Measurements from ENCODE around the gene TPBGL. TPM values are rescaled to one million over a fixed set of nuclear protein-coding genes. Genes with fewer than 3 reads are reported as not detected.
"Not testable (repeated sequence)": the region's sequence is repeated elsewhere in the genome, so short reads cannot be mapped to it uniquely, and the experiment has no call there.

Gene TPBGL
- total RNA-seq, 2 donors from 2014 or later: 0.07 to 0.14 TPM

DNA sequence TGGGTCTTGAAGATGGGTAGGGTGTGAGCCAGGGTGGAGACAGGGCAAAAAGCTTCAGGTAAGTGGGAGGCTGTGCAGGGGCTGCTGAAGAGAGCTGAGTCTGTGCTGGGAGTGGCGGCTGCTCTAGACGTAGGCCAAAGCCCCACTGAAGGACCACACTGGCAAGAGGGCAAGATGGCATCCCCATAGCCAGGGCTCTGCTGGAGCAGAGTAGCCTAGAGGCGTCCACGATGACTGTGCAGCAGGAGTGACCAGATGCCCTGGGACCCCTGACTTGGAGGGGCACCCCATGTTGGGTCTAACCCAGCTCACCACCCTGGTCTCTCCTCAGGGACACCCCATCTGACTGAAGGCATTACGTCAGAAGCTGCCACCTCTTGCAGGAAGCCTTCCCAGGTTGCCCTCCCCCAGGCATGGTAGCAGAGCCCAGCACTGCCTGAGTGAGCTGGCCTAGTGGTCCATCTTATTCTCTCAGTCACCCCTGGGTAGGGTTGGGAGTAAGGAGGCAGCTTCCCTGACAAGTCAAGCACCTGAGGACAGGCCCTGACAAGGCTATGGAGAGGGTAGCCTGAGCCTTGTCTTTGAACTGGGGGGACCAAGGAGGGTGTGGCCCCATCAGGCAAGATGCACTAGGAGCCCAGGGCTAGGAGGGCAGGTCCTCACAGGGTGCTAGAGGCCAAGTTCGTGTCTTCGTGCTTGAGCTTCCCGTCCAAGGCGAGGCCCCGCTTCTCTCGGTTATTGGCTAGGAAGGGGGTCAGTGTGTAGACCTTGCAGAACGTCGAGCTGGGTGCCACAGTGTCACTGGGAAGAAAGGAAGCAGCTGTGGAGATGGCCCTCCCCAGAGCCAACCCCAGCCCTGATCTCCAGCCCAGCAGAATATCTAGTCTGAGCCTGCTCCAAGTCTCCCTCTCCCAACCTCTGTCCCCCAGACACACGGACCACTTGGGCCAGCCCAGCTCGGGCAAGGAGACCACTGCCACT lies 33.1 kb downstream of the TPBGL start:
- no peak overlapping the region for H3K4me3 Mint-ChIP-seq
- ATAC-seq (replicated peaks in 1 of 2) (no peak), DNase-seq (no peak)
- peaks cover 26% of the 10 kb centered on the region for H3K4me1 Mint-ChIP-seq (ENCODE audit: low read depth)
- peaks cover 0 to 3% of the 10 kb centered on the region in 2 donors for H3K36me3 Mint-ChIP-seq (ENCODE audit: insufficient read depth in 2 of 2)
- H3K27me3 Mint-ChIP-seq (ENCODE audit: low read depth): no peaks in the 10 kb centered on the region
- H3K27ac Mint-ChIP-seq: peak overlapping the region; percentile 83
- H3K9me3 Mint-ChIP-seq: no peaks in the 10 kb centered on the region

DNA sequence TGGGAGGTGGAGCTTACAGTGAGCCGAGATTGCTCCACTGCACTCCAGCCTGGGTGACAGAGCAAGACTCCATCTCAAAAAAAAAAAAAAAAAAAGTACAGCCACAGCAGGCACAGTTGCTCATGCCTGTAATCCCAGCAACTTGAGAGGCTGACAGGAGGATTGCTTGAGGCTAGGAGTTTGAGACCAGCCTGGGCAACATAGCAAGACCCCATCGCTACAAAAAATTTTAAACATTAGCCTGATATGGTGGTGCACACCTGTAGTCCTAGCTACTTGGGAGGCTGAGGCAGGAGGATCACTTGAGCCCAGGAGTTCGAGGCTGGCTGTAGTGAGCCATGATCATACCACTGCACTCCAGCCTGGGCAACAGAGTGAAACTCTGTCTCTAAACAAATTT lies 34.1 kb downstream of the TPBGL start:
- not testable (repeated sequence) for H3K27me3 Mint-ChIP-seq (ENCODE audit: low read depth); DNase-seq; H3K36me3 Mint-ChIP-seq (ENCODE audit: insufficient read depth in 2 of 2); H3K9me3 Mint-ChIP-seq; H3K4me3 Mint-ChIP-seq; ATAC-seq (replicated peaks in 1 of 2)
- Mint-ChIP-seq H3K4me1 (ENCODE audit: low read depth) (peaks cover 26% of the 10 kb centered on the region), H3K27ac (peak overlapping the region; percentile 83)

DNA sequence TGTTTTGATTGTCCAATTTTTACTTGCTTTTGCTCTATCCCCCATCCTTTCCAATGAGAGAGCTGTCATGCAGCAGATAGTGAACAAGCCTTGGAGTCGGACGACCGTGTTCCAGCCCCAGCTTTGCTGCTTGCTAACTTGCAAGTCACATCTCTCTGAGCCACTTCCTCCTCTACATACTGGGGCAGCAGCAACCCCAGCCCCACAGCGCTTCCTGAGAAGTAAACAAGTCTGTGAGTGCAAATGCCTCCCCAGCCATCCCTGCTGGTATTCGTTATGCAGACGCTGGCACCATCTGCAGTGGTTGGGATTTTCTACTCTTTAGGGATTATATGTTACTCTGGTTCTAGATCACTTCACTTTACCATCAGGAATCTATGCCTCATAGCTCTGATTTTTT lies 35.0 kb downstream of the TPBGL start:
- peak overlapping the region; percentile 97 for H3K27ac Mint-ChIP-seq
- no peaks in the 10 kb centered on the region for H3K9me3 Mint-ChIP-seq
- peak overlapping the region; percentile 74 to 80 for H3K4me3 Mint-ChIP-seq
- peaks cover 0 to 3% of the 10 kb centered on the region in 2 donors for H3K36me3 Mint-ChIP-seq (ENCODE audit: insufficient read depth in 2 of 2)
- peaks cover 34% of the 10 kb centered on the region for H3K4me1 Mint-ChIP-seq (ENCODE audit: low read depth)
- ATAC-seq (replicated peaks in 1 of 2): peak; percentile 83 to 94
- peak; percentile 55 to 72 for DNase-seq
- no peaks in the 10 kb centered on the region for H3K27me3 Mint-ChIP-seq (ENCODE audit: low read depth)

- no peaks in the 10 kb centered on the region for H3K27me3 Mint-ChIP-seq (ENCODE audit: low read depth)
- peaks cover 38% of the 10 kb centered on the region for H3K4me1 Mint-ChIP-seq (ENCODE audit: low read depth)
- no peaks in the 10 kb centered on the region for H3K9me3 Mint-ChIP-seq
- H3K4me3 Mint-ChIP-seq: no peak overlapping the region
- DNase-seq: no peak
- no peak for ATAC-seq (replicated peaks in 1 of 2)
- H3K27ac Mint-ChIP-seq: peak overlapping the region; percentile 97
- peaks cover 0 to 3% of the 10 kb centered on the region in 2 donors for H3K36me3 Mint-ChIP-seq (ENCODE audit: insufficient read depth in 2 of 2)
Measured at GRCh38 chr11:75276186-75276585, 35.6 kb downstream of the TPBGL start.

DNA sequence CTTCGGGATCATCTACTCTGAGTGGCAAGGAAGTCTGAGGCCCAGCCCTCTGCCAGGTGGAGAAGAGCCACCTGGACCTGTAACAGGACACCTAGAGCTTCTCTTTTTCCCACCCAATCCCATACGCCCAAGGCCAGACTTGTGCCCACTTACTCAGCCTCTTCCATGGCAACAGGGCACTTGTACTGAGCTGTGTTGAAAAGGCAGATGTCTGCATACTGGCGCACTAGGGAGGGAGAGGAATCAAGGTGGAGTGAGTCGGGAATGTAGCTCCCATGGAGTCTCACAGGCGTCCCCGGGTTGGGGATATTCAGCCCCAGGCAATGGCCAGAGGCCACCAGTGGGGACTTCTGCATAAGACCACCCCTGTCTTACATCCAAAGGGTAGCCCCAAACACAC lies 36.1 kb downstream of the TPBGL start:
- ATAC-seq (replicated peaks in 1 of 2): no peak
- Mint-ChIP-seq H3K4me1 (ENCODE audit: low read depth) (peaks cover 38% of the 10 kb centered on the region), H3K27ac (peak overlapping the region; percentile 97), H3K9me3 (no peaks in the 10 kb centered on the region), H3K27me3 (ENCODE audit: low read depth) (no peaks in the 10 kb centered on the region), H3K36me3 (ENCODE audit: insufficient read depth in 2 of 2) (peaks cover 0 to 3% of the 10 kb centered on the region in 2 donors), H3K4me3 (no peak overlapping the region)
- no peak for DNase-seq

DNA sequence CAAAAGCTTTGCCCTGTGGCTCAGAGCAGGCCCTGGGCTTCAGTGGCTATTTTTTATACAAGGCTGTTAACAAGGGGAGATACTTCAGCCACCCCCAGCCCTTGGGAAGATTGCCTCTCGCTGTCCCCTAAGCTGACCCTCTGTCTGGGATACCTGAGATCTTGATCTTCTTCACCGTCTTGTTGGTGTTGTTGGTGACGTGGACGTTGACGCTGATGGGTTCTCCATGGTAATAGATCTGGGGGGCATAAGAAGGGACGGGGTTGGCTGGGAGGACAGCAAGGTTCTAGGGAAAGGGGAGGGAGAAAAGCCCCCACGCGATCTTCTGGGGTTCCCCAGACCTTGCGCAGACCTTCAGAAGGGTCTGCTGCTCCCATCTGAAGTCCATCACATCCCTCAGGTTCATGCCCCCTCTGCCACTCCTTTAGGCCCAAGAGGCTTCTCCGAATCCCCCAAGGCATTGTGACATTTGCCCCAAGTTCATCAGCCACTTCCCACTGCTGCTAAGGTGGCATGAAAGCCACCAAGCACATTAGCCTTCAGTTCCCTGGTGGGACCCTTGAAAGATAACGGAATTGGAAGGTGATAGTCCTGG lies 36.7 kb downstream of the TPBGL start:
- peaks cover 38% of the 10 kb centered on the region for H3K4me1 Mint-ChIP-seq (ENCODE audit: low read depth)
- H3K36me3 Mint-ChIP-seq (ENCODE audit: insufficient read depth in 2 of 2): peaks cover 0 to 3% of the 10 kb centered on the region in 2 donors
- no peak for DNase-seq
- no peak for ATAC-seq (replicated peaks in 1 of 2)
- H3K27me3 Mint-ChIP-seq (ENCODE audit: low read depth): no peaks in the 10 kb centered on the region
- H3K4me3 Mint-ChIP-seq: no peak overlapping the region
- no peak overlapping the region for H3K27ac Mint-ChIP-seq
- H3K9me3 Mint-ChIP-seq: no peaks in the 10 kb centered on the region

DNA sequence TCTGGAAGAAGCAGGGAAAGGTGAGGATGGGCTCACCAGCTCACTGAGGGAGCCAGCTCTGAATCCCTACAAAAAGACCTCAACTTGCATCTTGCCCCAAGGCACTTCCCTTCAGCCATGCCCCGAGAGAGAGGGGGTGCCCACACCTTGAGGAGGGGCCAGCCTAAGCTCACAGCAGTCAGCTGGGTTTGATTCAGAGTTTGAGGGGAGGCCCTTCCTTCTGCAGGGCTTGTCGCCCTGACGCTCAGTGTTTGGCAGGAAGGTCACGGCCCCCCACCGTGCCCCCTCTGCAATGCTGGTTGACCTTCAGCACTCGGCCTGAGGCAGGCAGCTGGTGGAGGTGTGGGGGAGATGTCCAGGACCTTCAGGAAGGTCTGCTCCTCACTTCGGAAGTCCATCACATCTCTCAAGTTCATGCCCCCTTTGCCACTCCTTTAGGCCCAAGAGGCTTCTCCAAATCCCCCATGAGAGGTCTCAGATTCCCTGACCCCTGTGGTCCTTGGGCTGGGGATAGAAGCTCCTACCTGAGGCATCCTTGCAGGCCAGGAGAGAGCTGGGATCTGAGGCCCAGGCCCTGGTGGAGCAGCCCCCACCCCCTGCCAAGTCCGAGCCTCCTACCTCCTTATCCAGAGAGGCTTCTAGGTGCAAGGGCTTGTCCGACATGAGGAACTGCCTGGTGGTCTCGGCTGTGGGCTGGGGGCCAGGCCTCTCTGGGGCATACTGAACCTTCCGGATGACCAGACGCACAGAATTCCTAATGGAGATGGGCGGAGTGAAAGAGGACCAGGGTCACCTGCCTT lies 37.6 kb downstream of the TPBGL start:
- DNase-seq (no peak), ATAC-seq (replicated peaks in 1 of 2) (no peak)
- Mint-ChIP-seq H3K27ac (no peak overlapping the region), H3K4me1 (ENCODE audit: low read depth) (peaks cover 38% of the 10 kb centered on the region), H3K4me3 (no peak overlapping the region), H3K27me3 (ENCODE audit: low read depth) (no peaks in the 10 kb centered on the region), H3K9me3 (no peaks in the 10 kb centered on the region), H3K36me3 (ENCODE audit: insufficient read depth in 2 of 2) (peaks cover 0 to 3% of the 10 kb centered on the region in 2 donors)

- H3K27me3 Mint-ChIP-seq (ENCODE audit: low read depth): no peaks in the 10 kb centered on the region
- H3K9me3 Mint-ChIP-seq: no peaks in the 10 kb centered on the region
- H3K4me1 Mint-ChIP-seq (ENCODE audit: low read depth): peaks cover 38% of the 10 kb centered on the region
- no peak for ATAC-seq (replicated peaks in 1 of 2)
- DNase-seq: no peak
- no peak overlapping the region for H3K27ac Mint-ChIP-seq
- peaks cover 0 to 3% of the 10 kb centered on the region in 2 donors for H3K36me3 Mint-ChIP-seq (ENCODE audit: insufficient read depth in 2 of 2)
- H3K4me3 Mint-ChIP-seq: no peak overlapping the region
Measured at GRCh38 chr11:75279273-75279672, 38.7 kb downstream of the TPBGL start.

DNA sequence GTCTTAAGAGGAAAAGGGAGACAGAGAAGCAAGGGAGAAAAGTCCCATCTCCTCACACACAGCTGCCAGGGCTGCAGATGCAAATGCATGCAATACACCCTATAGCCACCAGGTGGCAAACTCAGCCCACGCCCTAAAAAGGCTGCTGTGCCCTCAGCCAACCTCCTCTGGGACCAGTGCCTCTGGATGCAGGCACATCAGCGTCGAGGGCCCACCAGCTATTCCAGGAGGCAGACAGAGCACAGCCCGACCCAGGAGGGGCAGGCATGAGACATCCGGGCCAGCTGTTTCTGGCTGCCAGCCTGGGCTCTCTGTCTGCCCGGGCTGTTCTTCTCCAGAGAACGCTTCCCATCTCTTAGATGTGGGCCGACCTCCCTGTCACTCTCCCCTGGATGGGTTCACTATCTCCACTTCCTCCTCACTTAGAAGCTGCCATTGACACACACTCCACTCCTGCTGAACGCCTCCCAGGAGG lies 39.7 kb downstream of the TPBGL start:
- peaks cover 36% of the 10 kb centered on the region for H3K4me1 Mint-ChIP-seq (ENCODE audit: low read depth)
- no peaks in the 10 kb centered on the region for H3K27me3 Mint-ChIP-seq (ENCODE audit: low read depth)
- ATAC-seq (replicated peaks in 1 of 2): peak; percentile 69
- H3K9me3 Mint-ChIP-seq: no peaks in the 10 kb centered on the region
- H3K4me3 Mint-ChIP-seq: no peak overlapping the region
- peak; percentile 75 to 80 for DNase-seq
- no peak overlapping the region for H3K27ac Mint-ChIP-seq
- H3K36me3 Mint-ChIP-seq (ENCODE audit: insufficient read depth in 2 of 2): peaks cover 0 to 3% of the 10 kb centered on the region in 2 donors

DNA sequence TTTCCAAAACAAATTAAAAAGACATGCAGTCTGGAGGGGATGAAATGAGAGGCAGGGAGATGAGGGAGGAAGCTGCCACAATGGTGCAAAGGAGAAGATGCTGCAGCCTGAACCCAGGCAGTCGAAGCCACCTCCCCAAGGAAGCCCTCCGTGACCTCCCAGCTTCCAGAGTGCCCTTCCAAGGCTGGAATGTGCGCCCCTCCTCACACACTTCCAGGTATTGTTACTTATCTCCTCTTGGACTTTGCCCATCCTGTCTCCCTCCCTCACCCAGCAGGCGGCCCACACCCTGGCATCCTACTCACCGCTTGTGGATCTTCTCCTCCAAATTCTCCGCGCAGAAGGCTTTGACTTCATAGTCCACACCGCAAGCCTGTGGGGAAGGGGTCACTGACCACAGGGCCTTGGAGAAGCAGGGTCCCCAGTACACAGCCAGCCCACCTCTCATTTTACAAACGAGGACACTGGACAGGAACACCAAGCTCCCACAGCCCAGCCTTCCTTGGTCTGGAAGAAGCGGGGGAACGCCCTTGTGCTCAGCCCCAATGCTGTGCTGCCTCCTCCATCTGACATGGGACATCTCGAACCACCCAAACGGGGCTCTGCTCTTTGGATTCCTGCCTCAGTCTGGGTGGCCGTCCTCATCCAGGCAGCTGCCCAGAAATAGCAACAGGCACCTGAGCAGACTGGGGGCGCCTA lies 40.3 kb downstream of the TPBGL start:
- H3K9me3 Mint-ChIP-seq: no peaks in the 10 kb centered on the region
- H3K4me3 Mint-ChIP-seq: no peak overlapping the region
- ATAC-seq (replicated peaks in 1 of 2): no peak
- H3K27ac Mint-ChIP-seq: no peak overlapping the region
- H3K27me3 Mint-ChIP-seq (ENCODE audit: low read depth): no peaks in the 10 kb centered on the region
- no peaks in the 10 kb centered on the region for H3K36me3 Mint-ChIP-seq (ENCODE audit: insufficient read depth in 2 of 2)
- DNase-seq: no peak
- H3K4me1 Mint-ChIP-seq (ENCODE audit: low read depth): peaks cover 29% of the 10 kb centered on the region

GRCh38 chr11:75281469-75282095 lies 41.0 kb downstream of the TPBGL start:
- no peaks in the 10 kb centered on the region for H3K36me3 Mint-ChIP-seq (ENCODE audit: insufficient read depth in 2 of 2)
- no peaks in the 10 kb centered on the region for H3K9me3 Mint-ChIP-seq
- no peak overlapping the region for H3K4me3 Mint-ChIP-seq
- no peaks in the 10 kb centered on the region for H3K27me3 Mint-ChIP-seq (ENCODE audit: low read depth)
- H3K4me1 Mint-ChIP-seq (ENCODE audit: low read depth): peaks cover 23% of the 10 kb centered on the region
- DNase-seq (no peak), ATAC-seq (replicated peaks in 1 of 2) (no peak)
- no peak overlapping the region for H3K27ac Mint-ChIP-seq

- H3K4me3 Mint-ChIP-seq: no peak overlapping the region
- DNase-seq (no peak), ATAC-seq (replicated peaks in 1 of 2) (no peak)
- H3K27ac Mint-ChIP-seq: no peak overlapping the region
- no peaks in the 10 kb centered on the region for H3K36me3 Mint-ChIP-seq (ENCODE audit: insufficient read depth in 2 of 2)
- peaks cover 12% of the 10 kb centered on the region for H3K4me1 Mint-ChIP-seq (ENCODE audit: low read depth)
- H3K27me3 Mint-ChIP-seq (ENCODE audit: low read depth): no peaks in the 10 kb centered on the region
- no peaks in the 10 kb centered on the region for H3K9me3 Mint-ChIP-seq
Measured at GRCh38 chr11:75283391-75283931, 42.9 kb downstream of the TPBGL start.
